Fibroblast of the conjunctiva (primary cell): Measurements from ENCODE around the gene KRTAP23-1.

Experiments
- DNase-seq: peaks from one replicate; pipeline ENCODE4 v3.0.0-alpha.2; 2010; ENCODE audit warnings: low read depth

The KRTAP23-1 gene, protein sequence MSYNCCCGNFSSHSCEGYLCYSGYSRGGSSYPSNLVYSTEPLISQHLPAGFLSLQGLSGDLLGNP

GRCh38 chr21:30348506-30348905 lies at the start of gene KRTAP23-1:
KRTAP23-1 (minus strand) TSS chr21:30348606; CDS start chr21:30348606, 0 bp downstream.
- no peak for DNase-seq

- DNase-seq: no peak
Measured at GRCh38 chr21:30395731-30396130, 47.3 kb upstream of the KRTAP23-1 start, which contains the start of gene KRTAP13-1. KRTAP13-1 (plus strand) TSS chr21:30396031; CDS start chr21:30396087, 56 bp downstream.

DNA sequence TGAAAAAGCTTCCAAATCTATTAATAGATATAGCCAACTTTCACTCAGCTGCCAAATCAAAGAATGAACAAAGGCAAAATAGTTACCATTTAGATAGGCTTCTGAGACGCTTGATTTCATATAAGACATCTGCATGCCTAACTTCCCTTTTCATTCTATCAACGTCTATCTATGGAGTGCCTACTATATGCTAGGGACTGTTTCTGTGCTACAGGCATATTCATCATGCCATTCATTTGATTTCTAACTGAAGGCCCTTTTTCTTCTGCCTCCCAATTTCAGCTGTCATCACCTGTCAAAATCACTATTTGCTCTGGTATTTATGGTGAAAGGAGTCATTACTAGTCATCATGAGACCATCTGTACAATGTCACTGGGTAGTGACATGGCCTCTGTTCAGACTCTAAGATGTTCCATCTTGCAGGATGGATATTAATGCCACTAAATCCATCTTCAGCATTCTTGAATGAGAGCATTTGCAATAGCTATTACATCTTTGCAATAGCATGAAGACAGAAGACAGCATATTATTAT lies 43.2 kb upstream of the KRTAP23-1 start:
- no peak for DNase-seq

- no peak for DNase-seq
Measured at GRCh38 chr21:30382201-30382600, 33.8 kb upstream of the KRTAP23-1 start.

- no peak for DNase-seq
Measured at GRCh38 chr21:30372139-30372770, 23.8 kb upstream of the KRTAP23-1 start, which contains the start of gene KRTAP13-2. KRTAP13-2 (minus strand) TSS chr21:30372271; CDS start chr21:30372213, 58 bp downstream.

- DNase-seq: no peak
Measured at GRCh38 chr21:30355906-30356305, 7.5 kb upstream of the KRTAP23-1 start.

- DNase-seq: no peak
Measured at GRCh38 chr21:30354308-30355005, 6.1 kb upstream of the KRTAP23-1 start.

DNA sequence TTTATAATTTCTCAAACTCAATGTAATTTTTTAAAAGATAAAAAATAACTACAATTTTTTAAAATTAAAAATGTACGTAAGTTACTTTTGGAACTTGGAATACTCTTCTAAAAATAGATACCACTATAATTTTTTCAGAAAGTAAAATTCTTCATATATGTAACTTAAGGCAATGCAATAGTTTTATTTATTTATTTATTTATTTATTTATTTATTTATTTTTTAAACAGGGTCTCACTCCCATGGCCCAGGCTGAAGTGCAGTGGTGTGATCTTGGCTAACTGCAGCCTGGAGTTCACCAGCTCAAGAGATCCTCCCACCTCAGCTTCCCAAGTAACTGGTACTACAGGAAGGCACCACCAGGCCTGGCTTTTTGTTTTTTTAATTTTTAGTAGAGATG lies 3.1 kb upstream of the KRTAP23-1 start:
- DNase-seq: no peak

- DNase-seq: no peak
Measured at GRCh38 chr21:30349572-30349971, 1.2 kb upstream of the KRTAP23-1 start.

- no peak for DNase-seq
Measured at GRCh38 chr21:30345014-30345413, 3.4 kb downstream of the KRTAP23-1 start.

DNA sequence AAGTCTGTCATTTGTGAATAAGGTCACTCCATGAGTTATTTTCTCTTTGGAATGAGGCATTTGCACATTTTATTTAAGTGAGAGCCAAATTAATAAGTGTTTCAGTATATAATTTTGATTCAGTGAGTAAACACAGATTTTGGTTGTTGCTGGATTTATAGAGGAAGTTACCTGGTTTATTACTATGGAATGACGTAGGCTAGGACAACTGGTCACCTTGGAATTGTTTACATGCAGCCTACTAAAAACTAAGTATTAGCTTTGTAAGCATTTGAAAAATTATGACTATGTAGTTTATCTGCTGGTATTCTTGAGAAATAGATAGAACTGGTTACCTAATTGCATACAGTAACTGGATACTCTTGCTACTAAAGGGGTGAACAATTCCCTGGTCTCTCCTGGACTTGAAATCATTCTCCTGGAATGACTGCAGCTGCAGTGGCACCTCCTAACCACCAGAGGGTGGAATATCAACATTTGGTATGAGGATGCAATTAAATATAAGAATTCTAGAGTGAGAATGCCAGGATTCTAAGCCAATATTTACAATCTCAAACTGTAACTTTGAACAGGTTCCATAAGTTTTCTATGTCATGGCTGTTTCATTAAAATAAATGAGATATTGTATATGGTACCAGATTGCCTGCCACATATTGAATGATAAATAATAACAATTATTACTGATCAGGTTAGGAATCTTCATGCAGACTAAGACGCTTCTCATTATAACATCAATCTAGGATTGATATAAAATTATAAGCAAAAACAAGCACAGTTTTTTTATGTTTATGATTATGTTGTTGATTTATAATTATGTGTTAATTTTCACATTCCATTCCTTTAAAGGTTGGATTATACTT lies 7.5 kb downstream of the KRTAP23-1 start:
- peak; percentile 13 for DNase-seq

DNA sequence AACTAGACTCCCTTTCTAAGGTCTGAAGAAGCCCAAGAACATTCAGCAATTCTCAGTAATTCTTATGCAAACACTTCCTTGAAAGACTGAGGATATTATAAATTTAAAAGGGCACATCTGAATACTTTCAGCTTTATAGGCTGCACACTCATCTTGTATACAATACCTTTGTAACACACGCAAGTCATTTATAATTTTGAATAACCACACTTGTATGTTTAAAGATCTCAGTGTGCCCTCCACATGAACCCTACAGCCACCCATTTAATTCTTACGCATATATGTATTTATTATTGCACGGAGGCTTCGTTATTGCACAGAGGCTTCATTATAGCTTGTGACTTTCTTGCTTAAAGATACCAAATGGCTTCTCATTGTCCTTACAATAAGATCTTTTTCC lies 9.7 kb downstream of the KRTAP23-1 start:
- no peak for DNase-seq

GRCh38 chr21:30337772-30338171 lies 10.6 kb downstream of the KRTAP23-1 start:
- DNase-seq: no peak

GRCh38 chr21:30337276-30337744 lies 11.1 kb downstream of the KRTAP23-1 start, which contains the start of gene KRTAP27-1:
KRTAP27-1 (minus strand) TSS chr21:30337694; CDS start chr21:30337668, 26 bp downstream.
- DNase-seq: no peak

GRCh38 chr21:30336596-30336995 lies 11.8 kb downstream of the KRTAP23-1 start:
- no peak for DNase-seq

- no peak for DNase-seq
Measured at GRCh38 chr21:30333736-30334135, 14.7 kb downstream of the KRTAP23-1 start.

DNA sequence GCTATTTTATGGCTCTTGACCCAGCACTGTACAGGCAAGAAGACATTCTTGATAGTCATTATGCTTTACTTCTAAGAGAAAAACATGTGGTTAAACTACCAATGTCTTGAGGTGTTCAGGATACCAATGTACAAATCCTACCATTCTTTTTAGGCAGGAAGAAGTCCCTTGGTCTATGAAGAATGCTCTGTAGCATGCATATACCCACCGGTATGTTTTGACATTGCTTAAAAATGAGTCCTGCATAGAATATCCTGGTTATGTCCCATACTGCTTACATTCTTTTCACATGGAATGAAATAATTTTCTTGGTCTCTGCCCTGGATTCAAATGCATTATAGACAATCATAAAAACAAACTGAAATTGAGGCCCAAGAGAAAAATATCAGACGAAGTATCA lies 15.7 kb downstream of the KRTAP23-1 start:
- DNase-seq: no peak

GRCh38 chr21:30329203-30329875 lies 19.1 kb downstream of the KRTAP23-1 start:
- DNase-seq: no peak

DNA sequence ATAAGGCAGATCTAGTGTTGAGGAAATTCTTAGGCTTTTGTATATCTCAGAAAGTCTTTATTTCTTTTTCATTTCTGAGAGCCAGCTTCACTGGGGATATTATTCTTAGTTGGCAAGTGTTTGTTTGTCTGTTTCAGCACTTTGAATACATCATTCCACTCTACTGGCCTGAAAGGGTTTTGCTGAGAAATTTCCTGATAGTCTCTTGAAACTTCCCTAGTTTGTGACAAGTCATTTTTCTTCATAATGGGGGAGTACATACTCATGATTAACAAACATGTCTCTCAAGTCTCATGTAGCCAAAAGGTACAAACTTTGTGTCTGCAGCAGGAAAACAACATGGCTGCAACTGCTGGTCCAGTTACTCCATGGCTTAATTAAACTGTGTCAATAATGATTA lies 22.0 kb downstream of the KRTAP23-1 start:
- DNase-seq: no peak

- DNase-seq: no peak
Measured at GRCh38 chr21:30320215-30320614, 28.2 kb downstream of the KRTAP23-1 start, which contains the start of gene KRTAP26-1. KRTAP26-1 (minus strand) TSS chr21:30320315; CDS start chr21:30320035, 280 bp downstream.

- DNase-seq: no peak
Measured at GRCh38 chr21:30315701-30316100, 32.7 kb downstream of the KRTAP23-1 start.
